NCI-H1417 treated with DMSO at 0.1 percent for 48 hours (cell line): ENCODE results near the gene FBXL13.

Experiments
- DNase-seq: peaks from one replicate; lab custom pipeline; 2025; lab: John Stamatoyannopoulos, UW

Gene FBXL13

DNA sequence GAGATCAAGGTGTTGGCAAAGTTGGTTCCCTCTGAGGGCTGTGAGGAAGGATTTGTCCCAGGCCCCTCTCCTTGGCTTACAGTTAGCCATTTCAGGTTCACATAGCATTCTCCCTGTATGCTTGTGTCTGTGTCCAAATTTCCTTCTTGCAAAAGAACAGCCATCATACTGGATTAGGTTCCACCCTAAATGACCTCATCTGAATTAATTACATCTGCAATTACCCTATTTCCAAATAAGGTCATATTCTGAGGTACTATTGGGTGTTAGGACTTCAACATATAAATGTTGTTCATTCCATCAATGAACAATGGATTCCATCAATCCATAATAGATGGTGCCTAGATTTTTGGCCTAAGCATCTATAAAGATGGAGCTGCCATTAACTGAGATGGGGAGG lies 178.0 kb downstream of the FBXL13 start:
- no peak for DNase-seq

GRCh38 chr7:102895602-102896001 lies 179.0 kb downstream of the FBXL13 start:
- no peak for DNase-seq

- no peak for DNase-seq
Observed at GRCh38 chr7:102892631-102893278, 181.8 kb downstream of the FBXL13 start.

GRCh38 chr7:102891693-102892261 lies 182.8 kb downstream of the FBXL13 start:
- DNase-seq: no peak

DNA sequence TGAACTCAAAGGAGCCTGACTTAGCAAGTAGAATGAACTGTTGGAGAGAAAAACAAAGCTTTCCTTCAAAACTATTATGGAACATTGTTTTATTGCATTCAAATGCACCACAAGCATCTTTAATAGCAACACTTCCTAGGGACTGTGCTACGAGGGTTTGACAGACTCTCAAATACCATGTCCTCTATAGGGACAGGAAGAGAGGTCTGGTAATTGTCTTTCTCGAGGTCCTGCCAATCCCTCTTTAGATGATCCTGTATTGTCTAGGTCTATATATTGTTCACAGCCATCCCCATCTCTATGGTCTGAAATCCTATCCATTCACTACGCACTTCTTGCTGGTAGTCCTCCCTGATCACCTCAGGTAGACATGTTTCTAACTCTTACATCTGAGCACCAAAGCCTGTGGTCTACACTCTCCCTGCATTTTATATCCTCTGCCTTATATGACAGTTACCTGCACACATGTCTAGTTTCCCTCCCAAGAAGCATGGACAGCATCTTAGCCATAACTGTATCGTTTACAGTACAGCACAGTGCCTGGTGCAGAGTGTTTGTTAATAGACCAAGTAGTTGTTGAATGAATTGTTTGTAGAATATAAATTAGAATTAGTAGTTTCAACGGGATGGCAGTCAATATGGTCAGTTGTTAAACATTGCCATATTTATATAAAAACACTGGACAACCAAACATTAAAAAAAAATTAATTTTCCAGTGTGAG lies 183.5 kb downstream of the FBXL13 start:
- no peak for DNase-seq

DNA sequence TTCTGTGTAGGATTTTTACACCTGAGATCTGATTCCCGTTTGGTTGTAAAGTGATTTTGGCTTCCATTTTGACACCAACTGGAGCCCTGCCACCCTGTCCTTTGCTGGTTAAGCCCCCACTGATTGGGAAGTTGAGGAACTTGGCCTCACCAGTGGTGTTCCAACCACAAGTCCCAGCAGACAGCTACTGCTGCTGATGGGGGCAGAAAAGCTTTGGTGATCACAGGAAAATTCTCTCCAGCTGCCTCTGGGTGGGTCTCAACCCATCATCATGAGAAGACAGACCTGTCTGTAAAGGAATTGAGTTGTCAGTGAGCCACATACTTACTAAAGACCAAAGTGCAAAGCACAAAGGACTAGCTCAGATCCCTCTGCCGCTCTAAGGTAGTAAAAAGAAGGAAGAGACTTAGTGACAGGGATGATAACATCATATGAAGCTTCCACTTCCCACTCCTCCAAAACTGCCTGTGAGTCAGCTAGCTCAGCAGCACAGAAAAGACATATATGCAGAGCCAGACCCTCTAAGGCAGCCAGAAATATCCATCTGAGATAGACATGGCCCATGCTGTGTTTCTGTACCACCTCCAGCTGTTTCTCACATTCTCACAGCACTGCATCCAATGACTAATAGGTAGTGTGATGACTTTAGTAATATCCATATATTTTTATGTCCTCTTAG lies 184.2 kb downstream of the FBXL13 start:
- no peak for DNase-seq

- no peak for DNase-seq
Observed at GRCh38 chr7:102889851-102890250, 184.7 kb downstream of the FBXL13 start.

- no peak for DNase-seq
Observed at GRCh38 chr7:102888561-102889233, 185.9 kb downstream of the FBXL13 start.

GRCh38 chr7:102883098-102883860 lies 191.3 kb downstream of the FBXL13 start:
- no peak for DNase-seq

DNA sequence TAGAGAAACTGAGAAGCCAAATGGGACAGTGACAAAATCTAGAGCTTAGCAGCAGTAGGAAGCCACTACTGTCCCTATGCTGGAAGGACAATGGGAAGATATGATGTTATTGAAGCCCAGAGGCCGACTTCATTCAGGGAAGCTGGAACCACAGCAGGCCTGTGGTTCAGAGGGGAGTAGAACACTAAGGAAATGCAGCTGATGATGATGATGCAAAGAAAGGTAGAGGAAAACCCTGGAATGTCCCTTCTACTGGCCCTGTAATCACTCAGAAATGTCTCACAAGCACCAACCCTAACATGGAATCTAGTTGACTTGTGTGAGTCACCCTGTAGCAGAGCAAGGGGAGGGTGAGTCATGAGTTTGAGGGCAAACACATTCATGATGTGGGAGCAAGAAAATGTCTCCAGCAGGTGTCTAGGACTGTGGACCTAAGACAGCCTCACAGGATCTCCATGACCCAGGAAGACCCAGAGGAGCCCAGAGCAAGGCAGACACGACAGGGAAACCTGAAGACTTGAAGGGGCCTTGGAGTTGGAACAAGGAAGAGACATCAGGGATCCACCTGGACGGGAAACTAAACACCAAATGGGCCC lies 198.8 kb downstream of the FBXL13 start:
- no peak for DNase-seq

DNA sequence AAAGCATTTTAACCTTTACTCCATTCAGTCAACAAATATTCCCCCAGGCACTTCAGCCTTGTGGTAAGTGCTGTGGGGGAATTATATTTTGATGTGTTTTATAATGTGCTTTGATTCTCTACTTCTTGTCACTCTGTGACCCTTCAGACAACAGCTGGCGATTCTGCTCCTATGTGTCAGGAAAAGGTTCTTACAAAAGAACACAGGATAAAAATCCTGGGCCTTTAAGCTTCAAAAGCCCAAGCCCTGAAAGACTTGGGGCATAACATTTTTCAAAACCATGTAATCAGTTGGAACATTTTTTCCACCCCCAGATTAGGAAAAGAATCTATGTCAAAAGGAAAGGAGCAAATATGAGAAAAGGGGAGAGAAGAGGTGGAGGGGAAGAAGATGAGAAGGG lies 199.6 kb downstream of the FBXL13 start:
- no peak for DNase-seq

DNA sequence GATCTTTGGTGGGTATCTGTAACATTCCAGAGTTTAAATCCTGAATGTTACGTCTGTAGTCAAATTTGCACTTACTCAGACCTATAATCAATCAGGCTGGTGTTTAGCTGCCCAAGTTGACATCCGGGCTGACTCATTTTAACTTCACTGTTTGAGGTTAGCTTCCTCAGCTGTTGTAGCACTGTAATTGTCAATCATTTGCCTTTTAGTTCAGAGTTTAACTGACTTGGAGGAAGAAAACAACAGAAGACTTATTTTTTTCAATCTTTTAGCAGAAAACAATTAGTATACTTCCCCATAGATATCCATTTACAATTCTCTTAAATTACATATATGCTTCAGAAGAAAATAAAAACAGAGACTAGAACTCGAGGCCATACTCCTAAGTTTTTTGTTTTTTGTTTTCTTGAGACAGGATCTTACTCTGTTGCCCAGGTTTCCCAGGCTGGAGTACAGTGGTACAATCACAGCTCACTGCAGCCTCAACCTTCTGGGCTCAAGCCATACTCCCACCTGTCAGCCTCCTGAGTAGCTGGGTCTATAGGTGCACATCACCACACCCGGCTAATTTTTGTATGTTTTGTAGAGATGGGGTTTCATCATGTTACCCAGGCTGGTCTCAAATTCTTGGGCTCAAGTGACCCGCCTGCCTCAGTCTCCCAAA lies 200.3 kb downstream of the FBXL13 start:
- DNase-seq: no peak

- DNase-seq: no peak
Observed at GRCh38 chr7:102873470-102874165, 201.0 kb downstream of the FBXL13 start.

DNA sequence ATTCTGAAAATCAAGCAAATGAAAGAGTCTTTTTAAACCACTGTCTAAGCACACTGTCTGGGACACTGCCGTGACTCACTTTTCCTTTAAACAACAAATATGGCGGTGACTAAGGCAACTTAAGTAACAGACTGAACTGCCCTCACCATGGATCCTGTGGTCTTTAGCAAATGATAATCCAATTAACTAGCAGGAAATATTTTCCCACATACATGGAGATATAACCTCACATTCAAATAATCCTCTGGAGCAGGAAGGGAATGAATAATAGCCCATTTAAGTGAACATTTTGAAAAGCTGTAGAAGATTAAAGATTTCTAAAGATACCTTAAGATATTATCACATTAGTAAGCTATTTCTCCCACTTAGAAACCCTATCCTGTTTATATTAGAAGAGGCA lies 202.1 kb downstream of the FBXL13 start:
- DNase-seq: no peak

GRCh38 chr7:102869195-102869594 lies 205.4 kb downstream of the FBXL13 start:
- no peak for DNase-seq

- no peak for DNase-seq
Observed at GRCh38 chr7:102866535-102867215, 207.9 kb downstream of the FBXL13 start.

- no peak for DNase-seq
Observed at GRCh38 chr7:102864958-102865357, 209.6 kb downstream of the FBXL13 start.

DNA sequence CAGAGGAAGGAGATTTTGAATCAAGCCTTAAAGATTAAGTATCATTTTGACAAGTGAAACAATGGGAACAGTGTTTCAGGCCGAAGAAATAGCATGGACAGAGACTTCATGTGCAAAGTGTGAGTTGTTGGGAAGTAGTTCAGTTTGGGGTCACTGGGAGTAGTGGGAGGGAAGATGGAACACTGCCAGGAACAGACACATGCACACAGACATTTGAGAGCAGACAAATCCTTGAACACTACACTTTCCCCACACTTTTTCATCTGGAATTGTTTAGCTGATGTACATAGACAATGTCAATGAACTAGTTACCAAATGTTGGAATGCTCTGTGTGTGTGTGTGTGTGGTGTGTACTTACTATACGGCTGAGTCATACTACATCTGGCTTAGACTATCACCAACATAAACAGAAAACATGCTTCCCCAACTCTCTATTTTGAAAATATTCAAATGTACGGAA lies 214.2 kb downstream of the FBXL13 start:
- DNase-seq: no peak

- no peak for DNase-seq
Observed at GRCh38 chr7:102859799-102860125, 214.8 kb downstream of the FBXL13 start.
